ENCODE measurements around the gene PCSK5. TPM values are rescaled to one million over a fixed set of nuclear protein-coding genes. Genes with fewer than 3 reads are reported as not detected.

Gene PCSK5
- total and polyA plus RNA-seq, 2 of the 8 experiments (the other 6 are each of a cell fraction or from before 2014, with no cell fraction given) = 5.5 to 10.7 TPM

DNA sequence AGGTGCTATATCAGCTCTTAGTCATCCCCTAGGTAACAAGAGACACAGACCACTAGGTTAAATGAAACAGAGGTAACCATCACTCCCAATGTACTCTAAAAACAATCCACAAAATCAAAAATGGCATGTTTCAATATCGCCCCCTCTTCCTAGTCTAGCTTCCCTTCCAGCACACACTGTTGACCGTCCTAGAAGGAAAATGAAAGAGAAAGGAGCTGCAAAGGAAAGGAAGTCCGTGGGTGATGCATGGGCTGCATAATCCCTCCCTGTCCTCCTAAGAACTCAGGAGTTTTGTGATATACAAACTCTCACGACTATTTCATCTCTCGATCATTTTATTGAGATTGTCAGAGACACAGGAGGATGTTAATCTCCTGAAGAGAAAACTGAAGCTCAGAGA, 402.2 kb downstream of the PCSK5 start:
- Histone ChIP-seq H3K9ac (replicated peaks in 1 of 4; ENCODE audit: extremely low read depth in 1 of 4, low read depth in 3 of 4, low read length in 3 of 4) (no peak overlapping the region), H3K56ac (replicated peaks; ENCODE audit: insufficient read length, low read depth, low read length) (no peak overlapping the region), H3K79me1 (ENCODE audit: low read depth, low read length) (no peaks in the 10 kb centered on the region), H3K23me2 (ENCODE audit: low read depth, low read length) (no peaks in the 10 kb centered on the region; the same call in 1 of the 2 replicates), H2AFZ (ENCODE audit: low read length) (no peak overlapping the region), H2BK120ac (replicated peaks; ENCODE audit: low read depth, low read length) (no peak overlapping the region), H2BK5ac (ENCODE audit: low read depth, low read length) (no peak overlapping the region), H4K5ac (ENCODE audit: insufficient read length, low read depth, low read length) (no peak overlapping the region), H3K23ac (ENCODE audit: insufficient read length) (no peak overlapping the region), H4K91ac (replicated peaks; ENCODE audit: insufficient read length, low read length) (no peak overlapping the region), H3K79me2 (ENCODE audit: control insufficient read depth in 1 of 2, insufficient read depth in 2 of 2, low read length in 2 of 2) (no peaks in the 10 kb centered on the region), H3K4me1 (replicated peaks in 1 of 4; ENCODE audit: control insufficient read depth in 3 of 4, insufficient read depth in 4 of 4, low read length in 3 of 4) (no peaks in the 10 kb centered on the region; a peak in 2 of 7 replicates), H2BK15ac (ENCODE audit: low read length) (no peak overlapping the region), H3K4me2 (ENCODE audit: insufficient read depth in 1 of 2, low read depth in 2 of 2, low read length in 2 of 2) (no peak overlapping the region), H3K9me3 (ENCODE audit: insufficient read depth in 2 of 2, low read depth in 1 of 2, low read length in 1 of 2) (no peaks in the 10 kb centered on the region), H3K4ac (replicated peaks; ENCODE audit: insufficient read length, low read depth, low read length) (no peak overlapping the region), H2BK12ac (ENCODE audit: low read depth, low read length) (no peak overlapping the region), H3K27me3 (replicated peaks in 1 of 4; ENCODE audit: control insufficient read depth in 3 of 4, extremely low read depth in 1 of 4, insufficient read depth in 3 of 4, low read length in 3 of 4) (no peaks in the 10 kb centered on the region), H4K20me1 (replicated peaks in 1 of 2; ENCODE audit: control insufficient read depth in 1 of 2, insufficient read depth in 2 of 2, low read length in 2 of 2) (no peaks in the 10 kb centered on the region), H4K8ac (ENCODE audit: extremely low read depth, insufficient read depth, low read length) (no peak overlapping the region), H3K27ac (ENCODE audit: low read depth, low read length) (no peak overlapping the region), H2BK20ac (ENCODE audit: low read length) (no peak overlapping the region), H2AK5ac (ENCODE audit: low read depth, low read length) (no peak overlapping the region), H3K18ac (ENCODE audit: extremely low read depth, low read length) (no peak overlapping the region), H3K4me3 (ENCODE audit: extremely low read depth in 1 of 4, insufficient read depth in 2 of 4, low read depth in 3 of 4, low read length in 4 of 4) (no peak overlapping the region), H3K36me3 (ENCODE audit: control insufficient read depth in 2 of 4, insufficient read depth in 4 of 4, low read length in 3 of 4) (no peaks in the 10 kb centered on the region), H3K14ac (ENCODE audit: insufficient read length) (no peak overlapping the region)
- 87% methylated on average over 4 of the region's 5 CpGs; no CpG with 5 or more reads in 1 of the 2 experiments for WGBS, 2 experiments (ENCODE audit: extremely low coverage in 1 of 2, insufficient coverage in 1 of 2, insufficient read length in 1 of 2, insufficient replicate concordance in 2 of 2, low coverage in 1 of 2, low lambda C conversion rate in 2 of 2, missing lambda C conversion rate in 1 of 2)
- POLR2A ChIA-PET (ENCODE audit: partially characterized antibody) = no interaction called here
- FAIRE-seq (no peak), DNase-seq (ENCODE audit: low read depth in 1 of 2, low spot score in 2 of 2) (no peak)
- CTCF ChIA-PET (ENCODE audit: partially characterized antibody) = interaction anchor here (1.1 to 5.9 kb wide), 5 partner anchors 9 to 1107 kb away, joined by 3 to 64 read pairs (median 5); no protein-coding TSS in a partner anchor
- TF ChIP-seq, protein P1, sequence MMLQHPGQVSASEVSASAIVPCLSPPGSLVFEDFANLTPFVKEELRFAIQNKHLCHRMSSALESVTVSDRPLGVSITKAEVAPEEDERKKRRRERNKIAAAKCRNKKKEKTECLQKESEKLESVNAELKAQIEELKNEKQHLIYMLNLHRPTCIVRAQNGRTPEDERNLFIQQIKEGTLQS (IDR thresholded peaks at IDR 0.05; ENCODE audit: insufficient read depth, low read depth, low read length) = no peak
- TF ChIP-seq SRF (IDR thresholded peaks at IDR 0.05; ENCODE audit: low read depth, low read length) (no peak), MAFK (IDR thresholded peaks at IDR 0.05; ENCODE audit: low read depth, low read length) (no peak), CHD2 (IDR thresholded peaks at IDR 0.05; ENCODE audit: low read length) (no peak), CTCF (IDR thresholded peaks at IDR 0.05; ENCODE audit: control extremely low read depth in 1 of 3, insufficient read depth in 1 of 3, low read depth in 1 of 3, low read length in 3 of 3) (no peak), TEAD4 (IDR thresholded peaks at IDR 0.05; ENCODE audit: low read depth, low read length) (no peak), PHF8 (conservative IDR thresholded peaks at IDR 0.05; ENCODE audit: low read depth, low read length) (no peak), KDM5A (IDR thresholded peaks at IDR 0.05; ENCODE audit: low read length) (no peak), RBBP5 (IDR thresholded peaks at IDR 0.05; ENCODE audit: borderline replicate concordance, low read depth, low read length) (no peak), CREB1 (IDR thresholded peaks at IDR 0.05) (no peak)
